GM12864 (cell line): Measurements from ENCODE around the gene SLC35A2.

Experiments
- DNase-seq: peaks from one replicate; pipeline ENCODE4 v3.0.0-alpha.2; 2011; ENCODE audit warnings: low read depth
- H3K4me3 ChIP-seq: 2 replicates; pipeline ENCODE4 v1.5.1; 2011; ENCODE audit warnings: mild to moderate bottlenecking, low read depth, low read length, control low read depth
- CTCF ChIP-seq: IDR thresholded peaks from 2 replicates; pipeline ENCODE4 v1.5.1; 2011; ENCODE audit warnings: low read depth, mild to moderate bottlenecking, moderate library complexity, low read length, control low read depth, inconsistent platforms; ENCODE audit errors: missing control alignments

SLC35A2 gene

GRCh38 chrX:48909703-48910294, 1.6 kb downstream of the SLC35A2 start:
- no peak for TF ChIP-seq CTCF
- no peak for DNase-seq
- H3K4me3 ChIP-seq: no peak overlapping the region

GRCh38 chrX:48908600-48908999, 2.8 kb downstream of the SLC35A2 start:
- TF ChIP-seq CTCF: no peak
- no peak overlapping the region for H3K4me3 ChIP-seq
- DNase-seq: no peak

- DNase-seq: no peak
- no peak for TF ChIP-seq CTCF
- H3K4me3 ChIP-seq: no peak overlapping the region
These were observed 6.2 kb downstream of the SLC35A2 start for GRCh38 chrX:48905090-48905790.

GRCh38 chrX:48904626-48905025, 6.8 kb downstream of the SLC35A2 start:
- H3K4me3 ChIP-seq: no peak overlapping the region
- no peak for TF ChIP-seq CTCF
- no peak for DNase-seq

GRCh38 chrX:48904180-48904579, 7.3 kb downstream of the SLC35A2 start:
- H3K4me3 ChIP-seq: no peak overlapping the region
- DNase-seq: no peak
- TF ChIP-seq CTCF: no peak

- no peak for TF ChIP-seq CTCF
- DNase-seq: no peak
- no peak overlapping the region for H3K4me3 ChIP-seq
These were observed 8.2 kb downstream of the SLC35A2 start for GRCh38 chrX:48903290-48903689.

- no peak for TF ChIP-seq CTCF
- no peak for DNase-seq
- no peak overlapping the region for H3K4me3 ChIP-seq
These were observed 8.7 kb downstream of the SLC35A2 start for GRCh38 chrX:48902776-48903175.
